Osteoblast (primary cell): ENCODE results near the gene YIPF5. TPM values are rescaled to one million over a fixed set of nuclear protein-coding genes. Genes with fewer than 3 reads are reported as not detected.

Experiments used
- DNase-seq: peaks from one replicate; pipeline ENCODE4 v3.0.0; 2011; ENCODE audit warnings: low spot score, mixed read lengths; ENCODE audit not compliant: insufficient read length; ENCODE audit errors: missing footprints
- H2AFZ ChIP-seq: 2 replicates; pipeline ENCODE4 v1.6.0; 2011; ENCODE audit warnings: mild to moderate bottlenecking, low read length
- H3K27ac ChIP-seq: 2 replicates; pipeline ENCODE4 v1.5.1; 2011; ENCODE audit warnings: mild to moderate bottlenecking, low read depth, low read length, moderate library complexity
- H3K27me3 ChIP-seq: 2 replicates; pipeline ENCODE4 v1.6.0; 2012; ENCODE audit warnings: mild to moderate bottlenecking, control low read depth, inconsistent platforms, low read length, moderate library complexity; ENCODE audit not compliant: insufficient read depth
- H3K36me3 ChIP-seq: 2 replicates; pipeline ENCODE4 v1.5.1; 2011; ENCODE audit warnings: mild to moderate bottlenecking, low read length, control low read depth, moderate library complexity; ENCODE audit not compliant: insufficient read depth
- H3K4me1 ChIP-seq: 2 replicates; pipeline ENCODE4 v1.5.1; 2011; ENCODE audit warnings: mild to moderate bottlenecking, low read length, control low read depth, moderate library complexity; ENCODE audit not compliant: insufficient read depth
- H3K4me2 ChIP-seq: 2 replicates; pipeline ENCODE4 v1.6.0; 2011; ENCODE audit warnings: mild to moderate bottlenecking, low read length; ENCODE audit not compliant: insufficient read depth
- H3K4me3 ChIP-seq: fragments of 200-600 bp; sonication (generic); 3 replicates; pipeline ENCODE4 v1.5.1; 2012; ENCODE audit warnings: mild to moderate bottlenecking, low read length, inconsistent platforms; ENCODE audit not compliant: insufficient read depth
- H3K79me2 ChIP-seq: 2 replicates; pipeline ENCODE4 v1.6.0; 2012; ENCODE audit warnings: mild to moderate bottlenecking, low read length, control low read depth, inconsistent platforms; ENCODE audit not compliant: insufficient read depth
- H3K9me3 ChIP-seq: 2 replicates; pipeline ENCODE4 v1.5.1; 2011; ENCODE audit warnings: low read depth, low read length, control low read depth
- H4K20me1 ChIP-seq: 2 replicates; pipeline ENCODE4 v1.6.0; 2012; ENCODE audit warnings: mild to moderate bottlenecking, low read length, control low read depth; ENCODE audit not compliant: insufficient read depth
- total RNA-seq: library from RNA; depleted of rRNA; stranded (reverse); fragments of >200 nt; gene quantifications from 2 replicates; pipeline ENCODE4 v1.2.3, GENCODE V29; 2012
- TF ChIP-seq, protein P1 (sequence below): IDR thresholded peaks from 2 replicates; pipeline ENCODE4 v1.5.1; 2011; ENCODE audit warnings: mild to moderate bottlenecking, low read depth, low read length, moderate library complexity; ENCODE audit errors: extremely low read depth

The YIPF5 gene
- total RNA-seq, 1 donor, result 99.5 TPM

DNA sequence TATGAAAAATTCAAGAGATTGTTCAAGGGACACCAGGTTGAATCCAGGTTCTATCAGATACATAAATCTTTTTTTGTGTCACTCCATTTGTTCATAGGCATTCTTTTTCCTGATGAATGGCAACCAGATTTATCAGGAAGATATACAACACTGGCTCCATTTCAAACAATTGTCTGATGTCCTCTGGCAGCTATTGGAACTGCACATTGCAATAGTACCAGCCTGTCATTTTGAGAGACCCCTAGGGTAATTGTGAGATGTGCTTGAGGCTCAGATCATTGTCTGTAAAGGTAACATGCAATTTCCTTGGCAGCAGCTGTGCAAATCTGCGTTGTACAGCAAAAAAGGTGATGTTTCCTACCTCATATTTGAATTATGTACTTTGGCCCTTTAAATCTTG, 26.2 kb upstream of the YIPF5 start:
- Histone ChIP-seq H3K4me2 (no peak overlapping the region), H3K9me3 (no peaks in the 10 kb centered on the region), H4K20me1 (no peaks in the 10 kb centered on the region), H3K36me3 (no peaks in the 10 kb centered on the region), H2AFZ (no peak overlapping the region), H3K79me2 (no peaks in the 10 kb centered on the region), H3K4me1 (peaks cover 19% of the 10 kb centered on the region), H3K27ac (no peak overlapping the region), H3K4me3 (no peak overlapping the region), H3K27me3 (no peaks in the 10 kb centered on the region)
- no peak for DNase-seq
- TF ChIP-seq, protein P1, sequence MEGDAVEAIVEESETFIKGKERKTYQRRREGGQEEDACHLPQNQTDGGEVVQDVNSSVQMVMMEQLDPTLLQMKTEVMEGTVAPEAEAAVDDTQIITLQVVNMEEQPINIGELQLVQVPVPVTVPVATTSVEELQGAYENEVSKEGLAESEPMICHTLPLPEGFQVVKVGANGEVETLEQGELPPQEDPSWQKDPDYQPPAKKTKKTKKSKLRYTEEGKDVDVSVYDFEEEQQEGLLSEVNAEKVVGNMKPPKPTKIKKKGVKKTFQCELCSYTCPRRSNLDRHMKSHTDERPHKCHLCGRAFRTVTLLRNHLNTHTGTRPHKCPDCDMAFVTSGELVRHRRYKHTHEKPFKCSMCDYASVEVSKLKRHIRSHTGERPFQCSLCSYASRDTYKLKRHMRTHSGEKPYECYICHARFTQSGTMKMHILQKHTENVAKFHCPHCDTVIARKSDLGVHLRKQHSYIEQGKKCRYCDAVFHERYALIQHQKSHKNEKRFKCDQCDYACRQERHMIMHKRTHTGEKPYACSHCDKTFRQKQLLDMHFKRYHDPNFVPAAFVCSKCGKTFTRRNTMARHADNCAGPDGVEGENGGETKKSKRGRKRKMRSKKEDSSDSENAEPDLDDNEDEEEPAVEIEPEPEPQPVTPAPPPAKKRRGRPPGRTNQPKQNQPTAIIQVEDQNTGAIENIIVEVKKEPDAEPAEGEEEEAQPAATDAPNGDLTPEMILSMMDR, result no peak

DNA sequence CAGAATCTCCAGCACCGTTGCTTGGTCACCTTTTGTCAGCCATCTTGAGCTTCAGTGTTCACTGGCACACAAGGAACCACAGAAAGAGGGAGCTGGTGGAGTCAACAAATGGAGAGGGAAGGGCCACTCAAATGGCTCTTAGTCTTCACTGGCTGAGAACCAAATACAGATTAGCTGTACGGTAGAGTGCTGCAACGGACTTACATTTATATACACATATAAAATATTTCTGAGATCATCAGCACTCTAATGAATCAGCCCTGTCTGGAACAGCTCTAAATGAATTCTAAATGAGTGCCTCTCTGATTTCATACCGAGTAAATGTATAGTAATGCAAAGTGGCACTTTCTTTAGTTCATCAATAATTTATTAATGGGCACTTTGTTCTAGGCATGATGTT, 25.0 kb upstream of the YIPF5 start:
- DNase-seq, result no peak
- Histone ChIP-seq H3K79me2 (no peaks in the 10 kb centered on the region), H4K20me1 (no peaks in the 10 kb centered on the region), H3K36me3 (no peaks in the 10 kb centered on the region), H3K9me3 (no peaks in the 10 kb centered on the region), H3K27me3 (no peaks in the 10 kb centered on the region), H3K4me3 (no peak overlapping the region), H3K4me1 (peaks cover 26% of the 10 kb centered on the region), H2AFZ (peak overlapping the region; percentile 82), H3K4me2 (peak overlapping the region; percentile 14), H3K27ac (no peak overlapping the region)
- TF ChIP-seq, protein P1, result no peak

DNA sequence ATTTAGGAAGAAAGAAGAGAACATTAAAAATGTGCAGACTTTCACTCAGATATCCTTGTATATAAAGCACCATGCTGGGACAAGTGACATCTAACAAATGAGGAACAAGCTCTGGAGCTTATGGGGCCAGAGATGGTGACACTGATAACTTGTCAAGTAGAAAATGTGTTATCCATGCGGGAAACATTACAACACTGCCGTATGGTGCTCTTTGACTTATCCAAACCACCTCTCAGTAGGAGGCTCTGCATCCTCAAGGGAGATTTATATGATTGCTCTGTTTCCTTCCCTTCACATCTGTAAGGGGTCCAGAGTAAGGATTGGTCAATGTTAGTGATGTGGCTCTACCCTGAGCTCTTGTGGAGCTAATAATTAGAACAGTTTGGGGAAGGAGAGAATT, 23.7 kb upstream of the YIPF5 start:
- Histone ChIP-seq H3K36me3 (no peaks in the 10 kb centered on the region), H3K27ac (no peak overlapping the region), H3K9me3 (no peaks in the 10 kb centered on the region), H4K20me1 (no peaks in the 10 kb centered on the region), H2AFZ (no peak overlapping the region), H3K4me1 (peaks cover 37% of the 10 kb centered on the region), H3K27me3 (no peaks in the 10 kb centered on the region), H3K79me2 (no peaks in the 10 kb centered on the region), H3K4me3 (no peak overlapping the region), H3K4me2 (no peak overlapping the region)
- no peak for DNase-seq
- TF ChIP-seq, protein P1, result no peak

DNA sequence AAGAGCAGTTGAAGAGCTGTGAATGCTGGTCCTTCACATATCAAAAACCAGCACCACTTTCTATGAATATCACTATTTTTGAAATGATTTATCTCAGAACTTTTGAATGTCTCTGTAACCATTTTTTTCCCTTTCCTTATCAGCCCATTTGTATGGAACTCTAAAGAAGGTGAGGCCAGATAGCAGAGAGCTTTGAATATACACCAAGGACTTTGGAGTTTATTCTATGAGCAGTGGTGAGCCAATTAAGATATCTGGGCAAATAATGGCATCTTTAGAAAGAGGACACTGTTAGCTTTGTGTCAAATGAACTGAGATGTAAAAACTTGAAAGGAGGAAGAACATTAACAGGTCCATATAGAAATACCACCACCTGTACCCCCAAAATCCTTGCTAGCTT, 22.2 kb upstream of the YIPF5 start:
- no peaks in the 10 kb centered on the region for H3K79me2 ChIP-seq
- TF ChIP-seq, protein P1, result no peak
- no peak overlapping the region for H3K4me3 ChIP-seq
- no peaks in the 10 kb centered on the region for H3K36me3 ChIP-seq
- H3K4me2 ChIP-seq, result no peak overlapping the region
- H3K27ac ChIP-seq, result no peak overlapping the region
- no peaks in the 10 kb centered on the region for H3K9me3 ChIP-seq
- no peak overlapping the region for H2AFZ ChIP-seq
- DNase-seq, result no peak
- H4K20me1 ChIP-seq, result no peaks in the 10 kb centered on the region
- H3K27me3 ChIP-seq, result no peaks in the 10 kb centered on the region
- peaks cover 40% of the 10 kb centered on the region for H3K4me1 ChIP-seq
